Measurements from ENCODE around the gene MYRF. TPM values are rescaled to one million over a fixed set of nuclear protein-coding genes. Genes with fewer than 3 reads are reported as not detected.
A peak's percentile ranks its signal among the peaks of the same experiment; 100 is the strongest.

MYRF gene
- total and polyA plus RNA-seq, 9 of the 15 experiments (the other 6 are each of a cell fraction or from before 2014, with no cell fraction given): 2.3 to 25.8 (median 7.1) TPM

GRCh38 chr11:61816736-61817455, 64.5 kb downstream of the MYRF start, which contains the start of gene FADS1 (continued):
- 0 out of 2 replicates have a peak, but pooled peaks have one; percentile 24 for TF ChIP-seq USF1 (CRISPR knock-in tag; IDR thresholded peaks at IDR 0.05)
- TF ChIP-seq KLF1 (tag; IDR thresholded peaks at IDR 0.05): 0 out of 2 replicates have a peak, but pooled peaks have one; percentile 7
- TF ChIP-seq FOSL1 (tag; conservative IDR thresholded peaks at IDR 0.05): 0 out of 2 replicates have a peak, but pooled peaks have one; percentile 9
- TF ChIP-seq ZNF766 (CRISPR knock-in tag; conservative IDR thresholded peaks at IDR 0.05): peak; percentile 83
- TF ChIP-seq HIVEP1 (CRISPR knock-in tag; IDR thresholded peaks at IDR 0.05): 0 out of 2 replicates have a peak, but pooled peaks have one; percentile 39
- no peak for TF ChIP-seq WHSC1 (IDR thresholded peaks at IDR 0.05; ENCODE audit: low read length)
- TF ChIP-seq IRF9 (tag; IDR thresholded peaks at IDR 0.05): peak; percentile 16; the same call in 1 of the 2 replicates
- no peak for TF ChIP-seq RFX1 (IDR thresholded peaks at IDR 0.05)
- no peak for TF ChIP-seq ARID2 (IDR thresholded peaks at IDR 0.05)
- no peak for TF ChIP-seq TCF15 (CRISPR knock-in tag; IDR thresholded peaks at IDR 0.05)
- TF ChIP-seq DIDO1 (tag; IDR thresholded peaks at IDR 0.05; ENCODE audit: low read depth): no peak
- TF ChIP-seq, protein P1, sequence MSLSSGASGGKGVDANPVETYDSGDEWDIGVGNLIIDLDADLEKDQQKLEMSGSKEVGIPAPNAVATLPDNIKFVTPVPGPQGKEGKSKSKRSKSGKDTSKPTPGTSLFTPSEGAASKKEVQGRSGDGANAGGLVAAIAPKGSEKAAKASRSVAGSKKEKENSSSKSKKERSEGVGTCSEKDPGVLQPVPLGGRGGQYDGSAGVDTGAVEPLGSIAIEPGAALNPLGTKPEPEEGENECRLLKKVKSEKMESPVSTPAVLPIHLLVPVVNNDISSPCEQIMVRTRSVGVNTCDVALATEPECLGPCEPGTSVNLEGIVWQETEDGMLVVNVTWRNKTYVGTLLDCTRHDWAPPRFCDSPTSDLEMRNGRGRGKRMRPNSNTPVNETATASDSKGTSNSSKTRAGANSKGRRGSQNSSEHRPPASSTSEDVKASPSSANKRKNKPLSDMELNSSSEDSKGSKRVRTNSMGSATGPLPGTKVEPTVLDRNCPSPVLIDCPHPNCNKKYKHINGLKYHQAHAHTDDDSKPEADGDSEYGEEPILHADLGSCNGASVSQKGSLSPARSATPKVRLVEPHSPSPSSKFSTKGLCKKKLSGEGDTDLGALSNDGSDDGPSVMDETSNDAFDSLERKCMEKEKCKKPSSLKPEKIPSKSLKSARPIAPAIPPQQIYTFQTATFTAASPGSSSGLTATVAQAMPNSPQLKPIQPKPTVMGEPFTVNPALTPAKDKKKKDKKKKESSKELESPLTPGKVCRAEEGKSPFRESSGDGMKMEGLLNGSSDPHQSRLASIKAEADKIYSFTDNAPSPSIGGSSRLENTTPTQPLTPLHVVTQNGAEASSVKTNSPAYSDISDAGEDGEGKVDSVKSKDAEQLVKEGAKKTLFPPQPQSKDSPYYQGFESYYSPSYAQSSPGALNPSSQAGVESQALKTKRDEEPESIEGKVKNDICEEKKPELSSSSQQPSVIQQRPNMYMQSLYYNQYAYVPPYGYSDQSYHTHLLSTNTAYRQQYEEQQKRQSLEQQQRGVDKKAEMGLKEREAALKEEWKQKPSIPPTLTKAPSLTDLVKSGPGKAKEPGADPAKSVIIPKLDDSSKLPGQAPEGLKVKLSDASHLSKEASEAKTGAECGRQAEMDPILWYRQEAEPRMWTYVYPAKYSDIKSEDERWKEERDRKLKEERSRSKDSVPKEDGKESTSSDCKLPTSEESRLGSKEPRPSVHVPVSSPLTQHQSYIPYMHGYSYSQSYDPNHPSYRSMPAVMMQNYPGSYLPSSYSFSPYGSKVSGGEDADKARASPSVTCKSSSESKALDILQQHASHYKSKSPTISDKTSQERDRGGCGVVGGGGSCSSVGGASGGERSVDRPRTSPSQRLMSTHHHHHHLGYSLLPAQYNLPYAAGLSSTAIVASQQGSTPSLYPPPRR (CRISPR knock-in tag; IDR thresholded peaks at IDR 0.05; ENCODE audit: borderline replicate concordance): no peak
- TF ChIP-seq SMC3 (conservative IDR thresholded peaks at IDR 0.05; ENCODE audit: insufficient read depth, low read depth, low read length): peak; percentile 56
- TF ChIP-seq SPI1 (IDR thresholded peaks at IDR 0.05; ENCODE audit: borderline replicate concordance, low read depth, low read length): no peak
- TF ChIP-seq, protein P2, sequence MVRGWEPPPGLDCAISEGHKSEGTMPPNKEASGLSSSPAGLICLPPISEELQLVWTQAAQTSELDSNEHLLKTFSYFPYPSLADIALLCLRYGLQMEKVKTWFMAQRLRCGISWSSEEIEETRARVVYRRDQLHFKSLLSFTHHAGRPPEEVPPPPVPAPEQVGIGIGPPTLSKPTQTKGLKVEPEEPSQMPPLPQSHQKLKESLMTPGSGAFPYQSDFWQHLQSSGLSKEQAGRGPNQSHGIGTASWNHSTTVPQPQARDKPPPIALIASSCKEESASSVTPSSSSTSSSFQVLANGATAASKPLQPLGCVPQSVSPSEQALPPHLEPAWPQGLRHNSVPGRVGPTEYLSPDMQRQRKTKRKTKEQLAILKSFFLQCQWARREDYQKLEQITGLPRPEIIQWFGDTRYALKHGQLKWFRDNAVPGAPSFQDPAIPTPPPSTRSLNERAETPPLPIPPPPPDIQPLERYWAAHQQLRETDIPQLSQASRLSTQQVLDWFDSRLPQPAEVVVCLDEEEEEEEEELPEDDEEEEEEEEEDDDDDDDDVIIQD (CRISPR knock-in tag; IDR thresholded peaks at IDR 0.05): no peak
- TF ChIP-seq MXI1 (IDR thresholded peaks at IDR 0.05; ENCODE audit: low read depth, low read length): no peak
- no peak for TF ChIP-seq TCF7L2 (IDR thresholded peaks at IDR 0.05; ENCODE audit: low read depth, low read length)
- TF ChIP-seq FOXA3 (CRISPR knock-in tag; conservative IDR thresholded peaks at IDR 0.05 in 1 of 2, IDR thresholded peaks at IDR 0.05 in 1 of 2): peak in 1 of 2 experiments; percentile 35; a peak in 1 of 4 replicates
- no peak for TF ChIP-seq ELF4 (CRISPR knock-in tag; IDR thresholded peaks at IDR 0.05)

Measured in K562 (cell line).